Neutrophil (primary cell): ENCODE results near the gene ZNF682.
"Not testable (repeated sequence)": the region's sequence is repeated elsewhere in the genome, so short reads cannot be mapped to it uniquely, and the experiment has no call there.

Experiments used
- H3K27ac ChIP-seq: fragments of 200-600 bp; sonication (generic); 2 replicates; pipeline ENCODE4 v1.5.1; 2016; ENCODE audit warnings: mild to moderate bottlenecking, moderate library complexity
- H3K27me3 ChIP-seq: fragments of 200-600 bp; sonication (generic); 2 replicates; pipeline ENCODE4 v1.6.0; 2016; ENCODE audit warnings: mild to moderate bottlenecking
- H3K36me3 ChIP-seq: fragments of 200-600 bp; sonication (generic); 2 replicates; pipeline ENCODE4 v1.5.1; 2017
- H3K4me1 ChIP-seq, 2 experiments: fragments of 200-600 bp in 1 of 2; sonication (generic) in 1 of 2; 1 replicate in 1 of 2; 2 replicates in 1 of 2; pipeline versions ENCODE4 v1.5.1 to v1.6.1; 2013 to 2016; ENCODE audit warnings: low read depth in 1 of 2, low read length in 1 of 2, mild to moderate bottlenecking in 1 of 2, moderate library complexity in 1 of 2; ENCODE audit not compliant: control insufficient read depth in 1 of 2, insufficient read depth in 1 of 2
- H3K4me3 ChIP-seq, 2 experiments: fragments of 200-600 bp in 1 of 2; sonication (generic) in 1 of 2; 1 replicate in 1 of 2; 2 replicates in 1 of 2; pipeline ENCODE4 v1.5.1; 2013 to 2016; ENCODE audit warnings: low read depth in 1 of 2, low read length in 1 of 2, mild to moderate bottlenecking in 1 of 2, moderate library complexity in 1 of 2
- H3K9me3 ChIP-seq: fragments of 200-600 bp; sonication (generic); 2 replicates; pipeline ENCODE4 v1.5.1; 2016
- CTCF ChIP-seq: fragments of 200-600 bp; sonication (generic); IDR thresholded peaks from 2 replicates; pipeline ENCODE4 v1.5.1; 2016; ENCODE audit warnings: antibody characterized with exemption

The ZNF682 gene

GRCh38 chr19:20039203-20039723 lies at the start of gene ZNF682:
Gene ZNF682, minus strand, starts transcription at chr19:20039505. Its CDS starts 160 bp downstream, at chr19:20039345.
- no peak within 1 kb of the TSS for H3K27ac ChIP-seq
- H3K9me3 ChIP-seq, result peaks cover 4% of the 10 kb centered on the region
- no peaks in the 10 kb centered on the region for H3K36me3 ChIP-seq
- H3K4me1 ChIP-seq, result peaks cover 0 to 11% of the 10 kb centered on the region in 2 experiments
- H3K27me3 ChIP-seq, result peaks cover 14% of the 10 kb centered on the region
- TF ChIP-seq CTCF, result no peak
- peak within 1 kb of the TSS; percentile 56 to 61 for H3K4me3 ChIP-seq

GRCh38 chr19:20082876-20083275 lies 43.6 kb upstream of the ZNF682 start:
- not testable (repeated sequence) for H3K9me3 ChIP-seq, H3K27ac ChIP-seq, H3K27me3 ChIP-seq, H3K36me3 ChIP-seq, H3K4me3 ChIP-seq
- H3K4me1 ChIP-seq, result peaks cover 13 to 14% of the 10 kb centered on the region in 2 experiments

- H3K27me3 ChIP-seq, H3K27ac ChIP-seq, H3K4me3 ChIP-seq, H3K9me3 ChIP-seq, H3K36me3 ChIP-seq: not testable (repeated sequence)
- peaks cover 15 to 18% of the 10 kb centered on the region in 2 experiments for H3K4me1 ChIP-seq
These were observed 43.0 kb upstream of the ZNF682 start for GRCh38 chr19:20082232-20082833.

- Histone ChIP-seq H3K27me3 (no peaks in the 10 kb centered on the region), H3K9me3 (no peaks in the 10 kb centered on the region), H3K4me1 (peaks cover 15 to 18% of the 10 kb centered on the region in 2 experiments), H3K36me3 (no peaks in the 10 kb centered on the region), H3K27ac (no peak overlapping the region), H3K4me3 (no peak overlapping the region)
- no peak for TF ChIP-seq CTCF
These were observed 41.4 kb upstream of the ZNF682 start for GRCh38 chr19:20080656-20081055.

- H3K27ac ChIP-seq, result no peak overlapping the region
- H3K4me1 ChIP-seq, result peaks cover 15 to 18% of the 10 kb centered on the region in 2 experiments
- no peak overlapping the region for H3K4me3 ChIP-seq
- H3K9me3 ChIP-seq, result no peaks in the 10 kb centered on the region
- no peaks in the 10 kb centered on the region for H3K27me3 ChIP-seq
- no peak for TF ChIP-seq CTCF
- no peaks in the 10 kb centered on the region for H3K36me3 ChIP-seq
These were observed 40.2 kb upstream of the ZNF682 start for GRCh38 chr19:20079476-20079875.

- H3K4me3 ChIP-seq, result peak overlapping the region; percentile 59 to 74
- H3K36me3 ChIP-seq, result no peaks in the 10 kb centered on the region
- H3K27me3 ChIP-seq, result no peaks in the 10 kb centered on the region
- peak overlapping the region; percentile 63 for H3K27ac ChIP-seq
- no peaks in the 10 kb centered on the region for H3K9me3 ChIP-seq
- no peak for TF ChIP-seq CTCF
- H3K4me1 ChIP-seq, result peaks cover 15 to 18% of the 10 kb centered on the region in 2 experiments
These were observed 39.3 kb upstream of the ZNF682 start for GRCh38 chr19:20078581-20079031.
